Neural progenitor cell (in vitro differentiated cells): ENCODE measurements around the gene SSTR4. TPM values are rescaled to one million over a fixed set of nuclear protein-coding genes. Genes with fewer than 3 reads are reported as not detected.

Experiments
- DNase-seq: peaks from one replicate; pipeline ENCODE4 v3.0.0-alpha.2; 2016; ENCODE audit warnings: low spot score
- H2AFZ ChIP-seq: fragments of 200-600 bp; sonication (generic); replicated peaks from 2 replicates; pipeline ENCODE4 v1.6.1; 2016; ENCODE audit warnings: antibody characterized with exemption
- H3F3A ChIP-seq: fragments of 200-600 bp; sonication (generic); 2 replicates; pipeline ENCODE4 v1.6.1; 2016; ENCODE audit warnings: antibody characterized with exemption, low read depth
- H3K27ac ChIP-seq: fragments of 200-600 bp; sonication (generic); 2 replicates; pipeline ENCODE4 v1.5.1; 2016; ENCODE audit warnings: mild to moderate bottlenecking
- H3K27me3 ChIP-seq: fragments of 200-600 bp; sonication (generic); 2 replicates; pipeline ENCODE4 v1.6.1; 2016; ENCODE audit warnings: mild to moderate bottlenecking, moderate library complexity
- H3K36me3 ChIP-seq: fragments of 200-600 bp; sonication (generic); 2 replicates; pipeline ENCODE4 v1.5.1; 2016
- H3K4me1 ChIP-seq: fragments of 200-600 bp; sonication (generic); 2 replicates; pipeline ENCODE4 v1.6.1; 2016; ENCODE audit warnings: mixed run types
- H3K4me2 ChIP-seq: fragments of 200-600 bp; sonication (generic); 2 replicates; pipeline ENCODE4 v1.6.1; 2016
- H3K4me3 ChIP-seq: fragments of 200-600 bp; sonication (generic); 2 replicates; pipeline ENCODE4 v1.5.1; 2016
- H3K79me2 ChIP-seq: fragments of 200-600 bp; sonication (generic); 2 replicates; pipeline ENCODE4 v1.6.1; 2016; ENCODE audit warnings: low read depth
- H3K9ac ChIP-seq: fragments of 200-600 bp; sonication (generic); 2 replicates; pipeline ENCODE4 v1.6.1; 2016
- H3K9me3 ChIP-seq: fragments of 200-600 bp; sonication (generic); 2 replicates; pipeline ENCODE4 v1.5.1; 2016; ENCODE audit warnings: low read depth
- H4K20me1 ChIP-seq: fragments of 200-600 bp; sonication (generic); 2 replicates; pipeline ENCODE4 v1.6.1; 2016; ENCODE audit warnings: low read depth
- H3K27ac Mint-ChIP-seq: 3 replicates; pipeline ENCODE4 v1.8.0; 2021; ENCODE audit warnings: mixed read lengths
- H3K27me3 Mint-ChIP-seq: 2 replicates; pipeline ENCODE4 v1.8.0; 2022; ENCODE audit warnings: low read depth, mild to moderate bottlenecking, inconsistent platforms, moderate library complexity, mixed read lengths; ENCODE audit not compliant: insufficient read depth
- H3K36me3 Mint-ChIP-seq: 3 replicates; pipeline ENCODE4 v1.8.0; 2021; ENCODE audit warnings: mixed read lengths
- H3K4me1 Mint-ChIP-seq: 3 replicates; pipeline ENCODE4 v1.8.0; 2021; ENCODE audit warnings: mixed read lengths
- H3K4me3 Mint-ChIP-seq: 3 replicates; pipeline ENCODE4 v1.8.0; 2021; ENCODE audit warnings: mild to moderate bottlenecking, moderate library complexity, mixed read lengths
- H3K9me3 Mint-ChIP-seq: 3 replicates; pipeline ENCODE4 v1.8.0; 2020; ENCODE audit warnings: mixed read lengths
- EZH2 ChIP-seq: fragments of 200-600 bp; sonication (generic); IDR thresholded peaks from 2 replicates; pipeline ENCODE4 v1.6.1; 2017; ENCODE audit warnings: antibody characterized with exemption, mild to moderate bottlenecking, moderate library complexity
- EZH2phosphoT487 ChIP-seq: fragments of 200-600 bp; sonication (generic); IDR thresholded peaks from 2 replicates; pipeline ENCODE4 v1.6.1; 2017; ENCODE audit warnings: antibody characterized with exemption
- total RNA-seq: library from RNA; depleted of rRNA; stranded (reverse); fragments of >200 nt; gene quantifications from 2 replicates; pipeline ENCODE4 v1.2.3, GENCODE V29; 2015; ENCODE audit warnings: low replicate concordance
- TF ChIP-seq, protein P1 (sequence below): fragments of 200-600 bp; sonication (generic); IDR thresholded peaks from 2 replicates; pipeline ENCODE4 v1.5.1; 2017; ENCODE audit warnings: antibody characterized with exemption, mild to moderate bottlenecking

SSTR4 gene
- total RNA-seq, 1 donor from 2014 or later, result not detected

DNA sequence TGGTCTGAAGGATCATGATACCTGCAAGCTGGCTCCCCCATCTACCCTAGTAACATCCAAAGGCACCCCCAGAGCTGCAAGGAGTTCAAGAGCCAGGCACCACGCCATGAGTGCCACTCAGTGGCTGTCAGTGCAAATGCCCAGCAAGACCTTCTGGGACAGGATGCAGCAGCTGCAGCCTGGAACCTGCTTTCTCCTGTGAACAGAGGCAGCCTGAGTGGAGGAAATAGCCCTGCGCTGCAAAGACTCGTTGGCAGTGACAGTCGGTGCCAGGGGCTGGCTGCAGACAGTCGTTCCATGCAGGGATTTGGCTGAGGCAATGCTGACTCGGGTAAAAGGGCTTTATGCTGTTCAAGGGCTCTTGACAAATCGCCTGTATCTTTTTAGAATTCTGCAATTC lies 15.7 kb upstream of the SSTR4 start:
- H3K9me3 ChIP-seq, result no peaks in the 10 kb centered on the region
- no peaks in the 10 kb centered on the region for H3K36me3 Mint-ChIP-seq
- H3F3A ChIP-seq, result no peaks in the 10 kb centered on the region
- no peak for DNase-seq
- no peak overlapping the region for H3K9ac ChIP-seq
- no peaks in the 10 kb centered on the region for H4K20me1 ChIP-seq
- no peaks in the 10 kb centered on the region for H3K27me3 ChIP-seq
- peaks cover 5% of the 10 kb centered on the region for H3K27me3 Mint-ChIP-seq
- no peak overlapping the region for H3K4me3 Mint-ChIP-seq
- H3K4me2 ChIP-seq, result no peak overlapping the region
- no peaks in the 10 kb centered on the region for H3K36me3 ChIP-seq
- no peak overlapping the region for H3K27ac Mint-ChIP-seq
- H3K4me1 ChIP-seq, result peaks cover 20% of the 10 kb centered on the region
- H3K4me3 ChIP-seq, result no peak overlapping the region
- H3K27ac ChIP-seq, result no peak overlapping the region
- TF ChIP-seq, protein P1, sequence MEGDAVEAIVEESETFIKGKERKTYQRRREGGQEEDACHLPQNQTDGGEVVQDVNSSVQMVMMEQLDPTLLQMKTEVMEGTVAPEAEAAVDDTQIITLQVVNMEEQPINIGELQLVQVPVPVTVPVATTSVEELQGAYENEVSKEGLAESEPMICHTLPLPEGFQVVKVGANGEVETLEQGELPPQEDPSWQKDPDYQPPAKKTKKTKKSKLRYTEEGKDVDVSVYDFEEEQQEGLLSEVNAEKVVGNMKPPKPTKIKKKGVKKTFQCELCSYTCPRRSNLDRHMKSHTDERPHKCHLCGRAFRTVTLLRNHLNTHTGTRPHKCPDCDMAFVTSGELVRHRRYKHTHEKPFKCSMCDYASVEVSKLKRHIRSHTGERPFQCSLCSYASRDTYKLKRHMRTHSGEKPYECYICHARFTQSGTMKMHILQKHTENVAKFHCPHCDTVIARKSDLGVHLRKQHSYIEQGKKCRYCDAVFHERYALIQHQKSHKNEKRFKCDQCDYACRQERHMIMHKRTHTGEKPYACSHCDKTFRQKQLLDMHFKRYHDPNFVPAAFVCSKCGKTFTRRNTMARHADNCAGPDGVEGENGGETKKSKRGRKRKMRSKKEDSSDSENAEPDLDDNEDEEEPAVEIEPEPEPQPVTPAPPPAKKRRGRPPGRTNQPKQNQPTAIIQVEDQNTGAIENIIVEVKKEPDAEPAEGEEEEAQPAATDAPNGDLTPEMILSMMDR, result no peak
- TF ChIP-seq EZH2, result no peak
- TF ChIP-seq EZH2phosphoT487, result no peak
- no peaks in the 10 kb centered on the region for H3K9me3 Mint-ChIP-seq
- H3K4me1 Mint-ChIP-seq, result peaks cover 2% of the 10 kb centered on the region
- no peak overlapping the region for H2AFZ ChIP-seq
- no peaks in the 10 kb centered on the region for H3K79me2 ChIP-seq

DNA sequence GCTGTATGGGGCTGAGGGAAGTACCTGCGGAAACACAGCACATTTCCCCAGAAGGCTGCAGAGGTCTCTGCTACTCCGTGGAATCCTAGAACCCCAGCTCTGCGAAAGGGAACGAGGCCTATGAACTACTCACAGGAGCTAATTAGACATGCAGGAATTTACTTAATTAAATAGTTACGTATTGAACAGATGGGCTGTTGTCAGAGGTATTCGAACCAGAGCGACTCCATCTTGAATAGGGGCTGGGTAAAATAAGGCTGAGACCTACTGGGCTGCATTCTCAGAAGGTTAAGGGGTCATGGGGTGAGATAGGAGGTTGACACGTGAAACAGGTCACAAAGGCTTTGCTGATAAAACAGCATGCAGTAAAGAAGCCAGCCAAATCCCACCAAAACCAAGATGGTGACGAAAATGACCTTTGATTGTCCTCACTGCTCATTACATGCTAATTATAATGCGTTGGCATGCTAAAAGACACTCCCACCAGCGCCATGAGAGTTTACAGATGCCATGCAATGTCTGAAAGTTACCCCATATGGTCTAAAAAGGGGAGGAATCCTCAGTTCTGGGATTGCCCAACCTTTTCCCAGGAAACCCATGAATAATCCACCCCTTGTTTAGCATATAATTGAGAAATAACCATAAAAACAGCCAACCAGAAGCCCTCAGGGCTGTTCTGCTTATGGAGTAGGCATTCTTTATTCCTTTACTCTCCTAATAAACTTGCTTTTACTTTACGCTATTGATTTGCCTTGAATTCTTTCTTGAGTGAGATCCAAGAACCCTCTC lies 14.7 kb upstream of the SSTR4 start:
- Histone ChIP-seq H3K4me1 (peaks cover 20% of the 10 kb centered on the region), H3K79me2 (no peaks in the 10 kb centered on the region), H3F3A (no peaks in the 10 kb centered on the region), H3K9me3 (no peaks in the 10 kb centered on the region), H3K36me3 (no peaks in the 10 kb centered on the region), H4K20me1 (no peaks in the 10 kb centered on the region), H3K27ac (no peak overlapping the region), H3K4me3 (no peak overlapping the region), H2AFZ (no peak overlapping the region), H3K4me2 (no peak overlapping the region), H3K27me3 (no peaks in the 10 kb centered on the region), H3K9ac (no peak overlapping the region)
- H3K4me1 Mint-ChIP-seq, result peaks cover 2% of the 10 kb centered on the region
- TF ChIP-seq, protein P1, result no peak
- TF ChIP-seq EZH2 (no peak), EZH2phosphoT487 (no peak)
- no peak overlapping the region for H3K27ac Mint-ChIP-seq
- no peaks in the 10 kb centered on the region for H3K9me3 Mint-ChIP-seq
- no peaks in the 10 kb centered on the region for H3K36me3 Mint-ChIP-seq
- peaks cover 5% of the 10 kb centered on the region for H3K27me3 Mint-ChIP-seq
- peak; percentile 39 for DNase-seq
- no peak overlapping the region for H3K4me3 Mint-ChIP-seq

DNA sequence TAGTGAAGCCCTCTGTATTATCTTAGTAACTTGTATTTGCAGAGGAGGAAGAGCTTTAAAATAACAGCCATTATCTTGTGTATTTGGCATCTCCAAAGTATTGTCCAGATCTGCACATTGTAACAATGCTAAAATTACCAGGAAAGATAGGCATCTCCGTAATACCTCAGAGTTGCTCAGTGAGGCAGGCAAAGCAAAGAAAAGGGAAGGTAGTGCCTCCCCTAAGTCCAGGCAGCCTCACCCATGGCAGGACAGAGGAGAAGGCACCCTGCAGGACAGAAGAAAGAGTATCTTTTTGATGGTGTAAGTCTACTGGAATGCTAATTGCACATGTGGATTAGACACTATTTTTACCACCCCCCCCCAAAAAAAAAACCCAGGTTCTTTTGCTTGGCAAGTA lies 13.6 kb upstream of the SSTR4 start:
- Histone ChIP-seq H3K27me3 (no peaks in the 10 kb centered on the region), H3K4me2 (no peak overlapping the region), H3K79me2 (no peaks in the 10 kb centered on the region), H3F3A (no peaks in the 10 kb centered on the region), H3K9me3 (no peaks in the 10 kb centered on the region), H2AFZ (no peak overlapping the region), H3K4me1 (peaks cover 19% of the 10 kb centered on the region), H4K20me1 (no peaks in the 10 kb centered on the region), H3K36me3 (no peaks in the 10 kb centered on the region), H3K27ac (no peak overlapping the region), H3K4me3 (no peak overlapping the region), H3K9ac (no peak overlapping the region)
- Mint-ChIP-seq H3K27ac (no peak overlapping the region), H3K36me3 (no peaks in the 10 kb centered on the region), H3K4me1 (peaks cover 2% of the 10 kb centered on the region), H3K9me3 (no peaks in the 10 kb centered on the region), H3K27me3 (peaks cover 5% of the 10 kb centered on the region), H3K4me3 (no peak overlapping the region)
- TF ChIP-seq, protein P1, result no peak
- TF ChIP-seq EZH2, result no peak
- no peak for TF ChIP-seq EZH2phosphoT487
- no peak for DNase-seq
